NCI-H1092 treated with DMSO at 0.1 percent for 48 hours (cell line): Measurements from ENCODE around the gene ELFN2.
A peak's percentile ranks its signal among the peaks of the same experiment; 100 is the strongest.

ENCODE experiments used
- DNase-seq: peaks from one replicate; lab custom pipeline; 2025; lab: John Stamatoyannopoulos, UW

ELFN2 gene

GRCh38 chr22:37355174-37355573, 72.1 kb downstream of the ELFN2 start:
- DNase-seq: no peak

- DNase-seq: no peak
These were observed 72.6 kb downstream of the ELFN2 start for GRCh38 chr22:37354670-37355069.

DNA sequence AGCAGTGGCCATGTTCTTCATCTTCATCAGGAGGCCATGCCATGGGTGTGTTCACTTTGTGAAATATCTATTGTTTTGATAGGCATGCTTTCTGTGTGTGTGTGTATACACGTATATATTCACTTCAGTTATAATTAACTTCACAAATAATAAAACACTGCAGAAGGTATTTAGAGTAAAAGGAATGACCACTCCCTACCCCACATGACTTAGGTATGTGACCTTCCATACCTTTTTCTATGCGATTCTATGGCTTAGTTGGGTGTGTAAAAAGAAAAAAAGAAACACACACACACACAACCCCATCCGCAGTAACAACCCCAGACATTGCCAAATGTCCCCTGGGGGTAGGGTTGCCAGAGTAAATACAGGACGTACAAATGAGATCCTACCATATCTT, 73.0 kb downstream of the ELFN2 start:
- no peak for DNase-seq

GRCh38 chr22:37353839-37354238, 73.4 kb downstream of the ELFN2 start:
- no peak for DNase-seq

DNA sequence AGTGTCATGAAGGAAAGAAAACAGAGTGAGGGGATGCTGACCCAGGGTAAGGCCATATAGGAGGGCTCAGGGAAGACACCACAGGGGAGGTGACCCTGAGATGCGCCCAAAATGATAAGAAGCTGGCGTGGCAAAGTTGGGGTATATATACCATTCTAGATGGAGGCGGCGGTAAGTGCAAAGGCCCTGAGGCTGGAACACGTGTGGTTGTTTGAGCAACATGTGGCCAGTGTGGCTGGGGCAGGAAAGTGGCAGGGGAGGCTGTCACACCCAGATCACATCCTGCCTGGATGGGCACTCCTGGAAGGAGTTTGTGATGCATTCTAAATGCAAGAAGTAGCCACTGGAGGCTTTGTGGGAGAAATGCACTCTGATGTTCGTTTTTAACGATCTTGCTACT, 74.8 kb downstream of the ELFN2 start:
- no peak for DNase-seq

DNA sequence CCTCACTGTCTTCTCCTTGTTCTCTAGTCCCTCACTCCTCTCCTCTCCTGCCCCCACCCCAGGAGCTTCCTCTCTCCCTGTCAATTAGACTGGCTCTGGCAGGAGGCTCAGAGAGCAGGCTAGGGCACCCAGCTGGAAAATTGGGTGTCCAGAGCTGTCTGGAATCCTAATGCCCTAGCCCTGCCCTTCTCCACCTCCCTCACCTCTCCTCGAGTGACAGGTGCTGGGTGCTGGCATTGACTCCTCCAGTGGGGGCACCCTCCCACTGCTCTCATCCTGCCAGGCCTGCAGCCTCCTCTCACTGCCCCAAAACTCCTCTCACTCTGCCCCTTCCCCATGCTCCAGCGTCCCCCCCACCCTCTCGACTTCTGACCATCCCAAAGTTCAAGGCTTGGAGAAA, 76.0 kb downstream of the ELFN2 start:
- no peak for DNase-seq

DNA sequence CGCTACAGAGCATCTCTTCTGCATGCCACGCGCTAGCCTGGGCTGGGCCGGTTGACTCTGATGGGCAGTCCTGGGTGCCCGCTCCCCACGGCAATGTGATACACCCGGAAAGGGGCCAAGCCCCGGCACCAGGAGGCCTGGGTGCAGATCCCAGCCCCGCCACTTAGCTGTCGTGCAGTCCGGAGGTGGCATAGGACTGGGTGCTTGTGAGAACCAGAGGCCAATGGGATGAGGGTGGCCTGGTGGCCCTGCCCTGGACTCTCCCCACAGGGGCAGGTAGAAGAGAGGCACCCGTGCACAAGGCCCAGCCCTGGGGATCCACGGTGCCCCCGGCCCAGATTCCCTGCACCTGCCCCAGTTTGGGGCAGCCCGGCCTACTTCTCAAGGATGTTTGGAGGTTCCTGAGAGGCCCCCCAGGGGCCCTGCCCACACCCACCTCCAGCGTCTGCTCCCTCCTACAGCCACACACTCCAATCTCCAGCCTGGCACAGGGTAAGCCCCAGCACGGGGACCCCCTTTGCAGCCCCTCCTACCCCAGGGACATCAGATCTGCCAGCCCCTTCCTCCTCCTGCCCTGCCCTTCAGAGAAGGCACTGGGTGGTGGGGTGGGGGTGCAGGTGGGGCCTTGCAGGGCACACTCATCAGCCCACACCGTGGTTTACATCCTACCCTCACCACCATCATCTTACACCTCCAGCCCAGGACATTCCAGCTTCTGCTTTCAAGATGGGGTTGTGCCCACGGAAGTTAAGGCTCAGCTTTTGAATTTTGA, 78.0 kb downstream of the ELFN2 start:
- no peak for DNase-seq

DNA sequence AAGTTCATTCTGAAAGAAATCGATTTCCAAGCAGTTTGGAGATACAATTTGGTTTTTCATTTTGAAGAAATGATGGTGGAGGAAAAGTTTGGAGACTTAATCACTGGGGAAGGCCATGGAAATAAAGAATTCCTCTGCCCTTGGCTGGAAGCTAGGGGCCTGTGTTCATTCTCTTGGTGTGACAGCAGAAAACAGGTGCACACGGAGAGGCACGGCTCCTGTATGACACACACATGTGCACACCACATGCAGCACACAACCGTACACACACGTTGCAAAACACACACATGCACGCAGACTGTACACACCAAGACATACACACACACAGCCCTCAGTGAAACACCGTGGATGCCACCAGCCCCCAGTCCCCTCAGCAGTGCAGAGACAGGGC, 80.8 kb downstream of the ELFN2 start:
- no peak for DNase-seq

GRCh38 chr22:37345863-37346504, 81.3 kb downstream of the ELFN2 start:
- DNase-seq: peak; percentile 23

DNA sequence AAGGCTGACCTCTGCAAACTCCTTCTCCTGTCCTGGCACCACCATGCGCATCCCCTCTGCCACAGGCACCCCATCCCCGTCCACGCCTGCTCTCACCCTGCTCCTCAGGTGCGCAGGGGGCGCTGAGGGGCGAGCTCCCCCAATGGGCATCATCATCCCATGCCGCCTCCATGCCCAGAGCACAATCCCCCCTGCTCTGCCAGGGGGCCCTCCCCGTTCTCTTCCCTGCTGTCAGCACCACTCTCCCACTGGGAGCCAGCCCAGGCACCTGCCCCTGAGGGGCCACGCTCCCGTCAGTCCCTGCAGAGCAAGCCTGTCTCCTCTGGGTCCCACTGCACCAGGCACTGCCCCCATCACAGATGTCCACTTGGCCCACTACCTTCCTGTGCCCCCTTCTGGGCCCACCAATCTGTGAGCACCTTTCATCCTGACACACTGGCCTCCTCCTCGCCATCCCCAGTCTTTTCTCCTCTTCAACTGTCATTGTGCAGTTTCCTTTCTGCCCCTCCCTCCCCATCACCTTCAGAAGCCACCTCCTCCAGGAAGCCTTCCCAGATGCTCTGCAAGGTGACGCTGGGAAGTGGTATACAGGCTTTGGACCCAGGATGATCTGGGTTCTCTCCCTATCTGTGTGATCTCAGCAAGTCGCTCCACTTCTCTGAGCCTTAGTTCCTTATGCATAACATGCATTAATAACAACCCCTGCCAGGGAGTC, 82.4 kb downstream of the ELFN2 start:
- DNase-seq: no peak

- no peak for DNase-seq
These were observed 83.2 kb downstream of the ELFN2 start for GRCh38 chr22:37343863-37344734.

DNA sequence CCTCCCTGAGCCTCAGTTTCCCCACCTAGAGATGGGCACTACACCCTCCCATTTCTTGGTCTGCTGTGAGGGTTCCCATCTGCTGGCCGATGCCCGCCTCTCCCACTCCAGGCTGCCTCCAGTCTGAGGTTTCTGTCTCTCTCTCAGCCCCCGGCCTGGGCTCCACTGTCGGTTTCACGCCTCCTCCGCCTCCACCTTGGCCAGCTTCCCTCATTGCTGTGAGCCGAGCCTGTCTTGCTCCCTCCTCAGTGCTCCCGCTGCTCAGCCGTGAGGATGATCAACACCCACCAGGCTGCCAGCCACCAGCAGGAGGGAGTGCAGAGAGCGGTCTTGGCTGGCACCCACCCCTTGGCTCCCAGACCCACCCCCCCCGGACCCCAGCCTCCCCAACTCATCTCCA, 83.9 kb downstream of the ELFN2 start:
- DNase-seq: no peak

DNA sequence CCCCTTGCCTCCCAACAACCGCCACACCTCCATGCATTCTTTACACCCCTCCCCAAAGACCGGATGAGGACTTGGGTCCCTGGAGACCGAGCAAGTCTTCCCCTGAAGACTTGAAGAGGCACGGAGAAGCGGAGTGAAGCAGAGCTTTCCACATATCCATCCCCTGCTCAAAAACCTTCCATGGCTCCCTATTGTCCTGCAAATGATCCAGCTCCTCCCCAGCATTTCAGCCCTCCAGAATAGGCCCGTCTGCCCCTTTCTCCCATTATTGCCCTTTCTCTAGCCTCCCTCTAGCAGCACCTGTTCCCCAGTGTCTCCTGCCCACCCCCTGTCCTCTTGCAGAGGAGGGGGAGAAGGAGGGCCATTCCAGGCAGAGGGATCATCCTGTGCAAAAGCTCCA, 85.2 kb downstream of the ELFN2 start:
- DNase-seq: no peak

DNA sequence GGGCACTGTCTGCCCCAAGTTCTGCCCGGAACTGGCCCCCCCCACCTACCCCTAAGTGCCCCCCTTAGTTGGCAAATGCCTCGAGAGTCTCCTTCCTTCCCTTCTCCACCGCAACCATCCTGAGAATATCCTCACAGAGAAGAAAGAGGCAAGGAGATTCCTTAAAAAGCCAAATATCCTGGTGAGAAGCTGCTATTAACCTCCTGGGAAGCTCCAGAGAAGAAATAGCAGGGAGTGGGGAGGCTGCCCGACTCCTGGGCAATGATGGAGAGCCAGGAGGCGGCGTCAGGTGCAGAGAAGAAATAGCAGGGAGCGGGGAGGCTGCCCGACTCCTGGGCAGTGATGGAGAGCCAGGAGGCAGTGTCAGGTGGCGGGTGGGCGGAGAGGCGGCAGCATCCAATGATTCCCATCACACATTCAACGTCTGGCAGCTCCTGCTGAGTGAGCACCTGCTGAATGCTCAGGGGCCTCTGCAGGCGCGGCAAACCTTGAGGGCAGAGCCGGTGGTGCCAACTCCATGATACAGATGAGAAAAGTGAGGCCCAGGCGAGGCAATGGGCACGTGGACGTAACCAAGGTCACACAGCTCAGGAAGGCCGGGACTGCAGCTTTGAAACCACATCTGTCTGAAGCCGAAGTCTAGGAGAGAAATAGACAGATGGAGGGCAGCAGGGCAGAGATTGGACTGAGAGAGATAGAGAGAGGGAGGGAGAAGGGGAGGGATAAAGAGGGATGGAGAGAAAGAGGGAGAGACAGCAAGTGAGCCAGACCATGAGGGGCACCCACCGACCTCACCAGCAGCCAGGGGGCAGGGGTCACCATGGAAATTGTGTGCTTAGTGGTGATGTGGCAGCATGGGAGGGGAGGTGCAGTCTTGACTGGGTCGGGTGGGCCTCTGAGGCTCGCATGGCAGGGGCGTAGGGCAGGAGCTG, 86.7 kb downstream of the ELFN2 start:
- DNase-seq: peak; percentile 59

- DNase-seq: no peak
These were observed 88.6 kb downstream of the ELFN2 start for GRCh38 chr22:37338539-37339246.

- DNase-seq: no peak
These were observed 89.9 kb downstream of the ELFN2 start for GRCh38 chr22:37337204-37337943.

DNA sequence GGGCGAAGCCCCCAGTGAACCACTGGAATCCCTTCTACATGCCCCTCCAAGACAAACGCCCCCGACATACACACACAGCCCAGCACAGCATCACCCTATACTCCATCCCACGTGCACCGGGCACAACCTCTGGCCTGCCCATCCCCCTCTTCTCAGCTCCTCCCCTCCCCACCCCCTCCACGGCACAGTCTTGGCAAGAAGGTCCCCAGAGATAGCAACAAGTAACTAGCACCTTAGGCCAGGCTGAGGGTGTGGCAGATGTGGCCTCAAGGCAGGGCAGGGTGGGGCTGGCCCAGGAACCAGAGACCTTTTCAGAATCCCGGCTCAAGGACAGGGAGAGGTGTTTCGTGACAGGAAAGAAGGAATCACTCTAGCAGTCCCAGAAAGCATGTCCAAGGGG, 90.7 kb downstream of the ELFN2 start:
- DNase-seq: no peak

DNA sequence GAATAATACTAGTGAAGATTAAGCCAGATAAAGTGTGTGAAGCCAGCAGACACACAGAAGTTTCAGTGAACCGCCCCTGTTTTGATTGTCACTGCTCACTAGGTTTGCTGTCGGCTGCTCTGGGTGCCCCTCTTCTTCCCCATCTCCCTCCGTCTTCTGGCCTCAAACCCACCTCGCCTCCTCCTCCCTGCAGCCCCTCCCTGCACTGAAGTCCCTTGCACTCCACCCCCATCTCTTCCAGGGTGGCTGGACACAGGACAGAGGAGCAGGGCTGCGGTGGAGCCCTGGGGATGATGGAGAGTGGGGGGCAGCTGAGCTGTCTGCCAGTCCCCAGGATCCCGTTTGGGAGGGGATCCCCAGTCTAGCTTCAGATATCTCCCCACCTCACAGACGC, 91.5 kb downstream of the ELFN2 start:
- DNase-seq: no peak

GRCh38 chr22:37334859-37335805, 92.1 kb downstream of the ELFN2 start:
- peak; percentile 39 for DNase-seq
